Transverse colon (tissue), 4 donors: ENCODE results near the gene MGAT3.

Experiments used
- CTCF ChIP-seq, 5 experiments: fragments of 200-600 bp in 3 of 5; fragments of 450-650 bp in 2 of 5; sonication (generic) in 3 of 5; IDR thresholded peaks; 1 replicate in 2 of 5; 2 replicates in 3 of 5; pipeline ENCODE4 v1.5.1; 2016 to 2017; ENCODE audit warnings: antibody characterized with exemption in 5 of 5, inconsistent platforms in 3 of 5, mild to moderate bottlenecking in 2 of 5, moderate library complexity in 1 of 5
- POLR2A ChIP-seq: fragments of 450-650 bp; IDR thresholded peaks from one replicate; pipeline ENCODE4 v1.6.1; 2016; ENCODE audit warnings: antibody characterized with exemption, mild to moderate bottlenecking, moderate library complexity
- POLR2AphosphoS5 ChIP-seq, 3 donors: sonication (generic); formaldehyde crosslinking; IDR thresholded peaks; one replicate each; pipeline ENCODE4 v1.6.1; 2016; ENCODE audit warnings: antibody characterized with exemption in 3 of 3

GRCh38 chr22:39444247-39444800 is 12.5 kb upstream of the MGAT3 start:
- no peak for TF ChIP-seq CTCF (IDR thresholded peaks at IDR 0.05)
- no peak for TF ChIP-seq POLR2AphosphoS5 (IDR thresholded peaks at IDR 0.05)
- TF ChIP-seq POLR2A, result no peak
